ENCODE data around the gene TCN2. TPM values are rescaled to one million over a fixed set of nuclear protein-coding genes. Genes with fewer than 3 reads are reported as not detected.

The TCN2 gene
- total and polyA plus RNA-seq, 10 donors: 7.3 to 110 (median 48.5) TPM

- Histone ChIP-seq H3K27ac (no peak overlapping the region), H3K4me1 (peaks cover 7 to 21% (median 18%) of the 10 kb centered on the region in 6 donors), H3K9me3 (no peaks in the 10 kb centered on the region), H3K27me3 (replicated peaks in 1 of 7) (no peaks in the 10 kb centered on the region), H3K36me3 (peaks cover 0 to 9% (median 0%) of the 10 kb centered on the region in 6 donors), H3K4me3 (no peak overlapping the region)
- intact Hi-C loops (cut with DNase I; ENCODE audit: low total_unique reads): no loop called here
- 48 to 67% (median 59%) methylated on average over 3 of the region's 3 CpGs for WGBS, 5 donors
- no peak for DNase-seq
- peak in 1 of 11 experiments; percentile 25 for TF ChIP-seq CTCF (IDR thresholded peaks at IDR 0.05 in 8 of 11, conservative IDR thresholded peaks at IDR 0.05 in 3 of 11)
- no peak for TF ChIP-seq POLR2AphosphoS5 (IDR thresholded peaks at IDR 0.05)
These were observed 4.9 kb upstream of the TCN2 start for GRCh38 chr22:30602049-30602448.

GRCh38 chr22:30603801-30604200, 3.2 kb upstream of the TCN2 start:
- no peaks in the 10 kb centered on the region for H3K27me3 ChIP-seq (replicated peaks in 1 of 7)
- no peaks in the 10 kb centered on the region for H3K9me3 ChIP-seq
- intact Hi-C loops (cut with DNase I; ENCODE audit: low total_unique reads): no loop called here
- H3K36me3 ChIP-seq: peaks cover 0 to 9% (median 0%) of the 10 kb centered on the region in 6 donors
- H3K27ac ChIP-seq: no peak overlapping the region
- TF ChIP-seq POLR2AphosphoS5 (IDR thresholded peaks at IDR 0.05) (no peak), CTCF (IDR thresholded peaks at IDR 0.05 in 8 of 11, conservative IDR thresholded peaks at IDR 0.05 in 3 of 11) (no peak), POLR2A (IDR thresholded peaks at IDR 0.05) (no peak)
- 84 to 88% (median 86%) methylated on average over 3 of the region's 3 CpGs for WGBS, 5 donors
- H3K4me3 ChIP-seq: no peak overlapping the region
- peaks cover 20 to 39% (median 36%) of the 10 kb centered on the region in 6 donors for H3K4me1 ChIP-seq
- no peak for DNase-seq

- no peak for DNase-seq
- Histone ChIP-seq H3K4me1 (peaks cover 25 to 48% (median 45%) of the 10 kb centered on the region in 6 donors), H3K36me3 (peaks cover 0 to 9% (median 0%) of the 10 kb centered on the region in 6 donors), H3K27me3 (replicated peaks in 1 of 7) (no peaks in the 10 kb centered on the region), H3K27ac (peak overlapping the region in 2 of 8 donors; percentile 87 to 88), H3K4me3 (no peak overlapping the region), H3K9me3 (no peaks in the 10 kb centered on the region)
- 88 to 100% (median 93%) methylated on average over 2 of the region's 2 CpGs for WGBS, 5 donors
- intact Hi-C loops (cut with DNase I; ENCODE audit: low total_unique reads): no loop called here
- TF ChIP-seq CTCF (IDR thresholded peaks at IDR 0.05 in 8 of 11, conservative IDR thresholded peaks at IDR 0.05 in 3 of 11) (no peak), POLR2A (IDR thresholded peaks at IDR 0.05) (no peak)
These were observed 2.3 kb upstream of the TCN2 start for GRCh38 chr22:30604723-30605122.

- Histone ChIP-seq H3K9me3 (no peaks in the 10 kb centered on the region), H3K4me1 (peaks cover 25 to 57% (median 53%) of the 10 kb centered on the region in 6 donors), H3K27me3 (replicated peaks in 1 of 7) (no peaks in the 10 kb centered on the region), H3K4me3 (peak overlapping the region in 5 of 8 donors; percentile 53 to 82 (median 55)), H3K36me3 (peaks cover 0 to 9% (median 0%) of the 10 kb centered on the region in 6 donors), H3K27ac (peak overlapping the region in 7 of 8 donors; percentile 11 to 88 (median 85))
- intact Hi-C loops (cut with DNase I; ENCODE audit: low total_unique reads): no loop called here
- TF ChIP-seq POLR2A (IDR thresholded peaks at IDR 0.05): no peak
- TF ChIP-seq CTCF (IDR thresholded peaks at IDR 0.05 in 8 of 11, conservative IDR thresholded peaks at IDR 0.05 in 3 of 11): peak; percentile 32 to 78 (median 68)
- TF ChIP-seq POLR2AphosphoS5 (IDR thresholded peaks at IDR 0.05): no peak
- DNase-seq: no peak
- WGBS, 5 donors: 23 to 29% (median 26%) methylated on average over 9 of the region's 9 CpGs
These were observed 1.4 kb upstream of the TCN2 start for GRCh38 chr22:30605449-30606110.

Data from spleen (tissue), 11 donors.